ENCODE results near the gene LIPC. TPM values are rescaled to one million over a fixed set of nuclear protein-coding genes. Genes with fewer than 3 reads are reported as not detected.

The LIPC gene
- total and polyA plus RNA-seq, 10 of the 15 experiments (the other 5 are each of a cell fraction or from before 2014, with no cell fraction given): 0.06 to 0.31 (median 0.16) TPM; not detected in 1

- no peak for TF ChIP-seq MLLT1 (IDR thresholded peaks at IDR 0.05)
Observed at GRCh38 chr15:58564981-58565380, 133.2 kb downstream of the LIPC start (continued).

GRCh38 chr15:58565619-58566018, 133.8 kb downstream of the LIPC start:
- Histone ChIP-seq H3K4me3 (no peak overlapping the region), H4K20me1 (ENCODE audit: control insufficient read depth, insufficient read depth) (no peaks in the 10 kb centered on the region), H3K4me1 (ENCODE audit: control insufficient read depth, insufficient read depth, low read length) (peaks cover 3% of the 10 kb centered on the region), H3K27ac (ENCODE audit: control insufficient read depth, insufficient read depth) (no peak overlapping the region), H3K27me3 (replicated peaks in 1 of 2; ENCODE audit: control insufficient read depth in 2 of 2, insufficient read depth in 2 of 2, low read length in 1 of 2) (no peaks in the 10 kb centered on the region), H2AFZ (ENCODE audit: control insufficient read depth, low read depth, low read length) (no peak overlapping the region), H3K36me3 (ENCODE audit: control insufficient read depth in 2 of 2, insufficient read depth in 2 of 2, low read length in 1 of 2) (no peaks in the 10 kb centered on the region), H3K9ac (ENCODE audit: control insufficient read depth, insufficient read depth, low read length) (no peak overlapping the region), H3K9me3 (replicated peaks; ENCODE audit: control insufficient read depth, insufficient read depth, low read length) (no peaks in the 10 kb centered on the region; the same call in 2 of the 3 replicates), H3K4me2 (ENCODE audit: control insufficient read depth, insufficient read depth) (no peak overlapping the region), H3K79me2 (ENCODE audit: control insufficient read depth, insufficient read depth, low read length) (no peaks in the 10 kb centered on the region)
- ChIA-PET CTCF (interaction anchor here (0.7 kb wide), 1 partner anchor 20 kb away, joined by 3 read pairs; no protein-coding TSS in a partner anchor), RAD21 (ENCODE audit: unreplicated experiment) (no interaction called here), POLR2A (no interaction called here), SMC1A (ENCODE audit: uncharacterized antibody, unreplicated experiment) (no interaction called here)
- intact Hi-C loops (cut with micrococcal nuclease; ENCODE audit: unreplicated experiment): no loop called here
- no peak for FAIRE-seq
- in situ Hi-C loops (cut with MboI): no loop called here
- 40% methylated on average over 4 of the region's 4 CpGs for WGBS (ENCODE audit: insufficient coverage, insufficient replicate concordance, low lambda C conversion rate, missing lambda C conversion rate)
- no peak for DNase-seq (ENCODE audit: low read depth, low spot score)
- no TSS peak for BruUV-seq (replicated peaks)
- no peak for ATAC-seq
- TF ChIP-seq ZBTB4 (CRISPR knock-in tag; IDR thresholded peaks at IDR 0.05) (no peak), BACH1 (IDR thresholded peaks at IDR 0.05; ENCODE audit: borderline replicate concordance) (no peak), NFYB (IDR thresholded peaks at IDR 0.05; ENCODE audit: insufficient read depth, low read depth, low read length) (no peak), HDAC6 (IDR thresholded peaks at IDR 0.05; ENCODE audit: unreplicated experiment) (no peak), ZSCAN29 (IDR thresholded peaks at IDR 0.05) (no peak), SUZ12 (IDR thresholded peaks at IDR 0.05; ENCODE audit: unreplicated experiment) (no peak), PKNOX1 (IDR thresholded peaks at IDR 0.05) (no peak), POLR2AphosphoS5 (IDR thresholded peaks at IDR 0.05; ENCODE audit: low read length) (no peak), MTA3 (IDR thresholded peaks at IDR 0.05; ENCODE audit: borderline replicate concordance, low read length) (no peak), ZBTB33 (IDR thresholded peaks at IDR 0.05) (no peak), CHD2 (IDR thresholded peaks at IDR 0.05; ENCODE audit: borderline replicate concordance, low read depth, low read length) (no peak), HDAC2 (IDR thresholded peaks at IDR 0.05) (no peak), IRF4 (IDR thresholded peaks at IDR 0.05; ENCODE audit: low read depth, low read length) (no peak), ASH2L (IDR thresholded peaks at IDR 0.05; ENCODE audit: borderline replicate concordance, low read depth) (no peak)

All from GM12878 (cell line).